GM21515 (cell line): ENCODE results near the gene ZMYM4.

Experiments
- ATAC-seq: cut with Tn5 transposase; IDR thresholded peaks from one replicate; pipeline ENCODE4 v1.9.1; 2021; ENCODE audit not compliant: unreplicated experiment

The ZMYM4 gene

DNA sequence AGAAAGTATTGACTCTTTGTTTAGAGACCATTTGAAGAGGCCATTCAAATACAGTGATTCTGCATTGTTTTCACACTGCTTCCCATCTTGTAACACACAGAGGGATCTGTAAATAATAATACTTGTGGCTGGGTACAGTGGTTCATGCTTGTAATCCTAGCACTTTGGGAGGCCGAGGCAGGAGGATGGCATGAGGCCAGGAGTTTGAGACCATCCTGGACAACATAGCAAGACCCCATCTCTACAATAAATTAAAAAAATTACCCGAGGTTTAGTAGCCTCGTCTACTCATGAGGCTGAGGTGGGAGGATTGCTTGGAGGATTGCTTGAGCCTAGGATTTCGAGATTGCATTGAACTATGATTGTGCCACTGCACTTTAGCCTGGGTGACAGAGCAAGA lies 5.7 kb downstream of the ZMYM4 start:
- no peak for ATAC-seq

DNA sequence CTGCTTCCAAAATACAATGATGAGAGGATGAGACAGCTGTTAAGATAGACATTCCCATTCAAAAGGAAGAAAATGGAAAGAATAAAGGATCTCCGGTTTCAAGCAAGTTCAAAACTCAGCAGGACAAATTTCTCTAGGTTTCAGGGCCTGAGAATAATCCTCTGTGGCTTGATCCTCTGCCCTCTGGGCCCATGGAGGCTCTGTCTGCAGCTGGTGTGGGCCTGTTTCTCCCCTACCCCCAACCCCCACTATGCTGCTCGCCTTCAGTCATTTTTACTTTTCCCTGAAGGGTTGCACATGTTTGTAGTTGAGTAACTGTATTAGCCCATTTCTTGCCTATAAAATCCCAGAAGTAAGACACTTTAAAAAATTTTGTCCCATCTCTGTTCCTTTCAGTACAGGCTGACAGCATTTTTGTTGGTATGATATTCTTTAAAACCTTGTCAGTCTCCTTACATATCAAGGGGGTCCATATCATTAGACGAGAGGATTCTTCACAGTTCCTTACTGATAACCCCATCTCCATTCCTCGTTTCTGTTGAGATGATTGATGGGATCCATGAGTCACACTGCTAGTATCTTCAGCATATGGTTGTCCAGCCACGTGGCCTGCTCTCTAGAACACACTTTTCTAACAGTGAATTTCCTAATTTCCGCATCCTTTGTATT lies 10.5 kb downstream of the ZMYM4 start:
- no peak for ATAC-seq

DNA sequence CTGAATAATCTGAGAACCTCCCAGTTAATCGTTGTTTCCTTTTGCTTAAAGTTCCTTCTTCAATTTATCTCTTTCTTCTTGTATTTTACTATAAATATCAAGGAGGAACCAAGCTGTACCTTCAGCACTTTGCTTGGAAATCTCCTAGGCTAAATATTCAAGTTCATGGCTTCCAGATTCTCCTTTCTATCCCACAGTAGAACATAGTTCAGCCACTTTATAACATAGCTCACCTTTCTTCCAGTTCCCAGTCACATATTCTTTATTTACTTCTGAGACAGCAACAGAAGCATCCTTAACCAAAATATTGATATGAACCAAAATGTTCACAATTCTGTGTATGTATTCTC lies 11.0 kb downstream of the ZMYM4 start:
- ATAC-seq, result no peak

DNA sequence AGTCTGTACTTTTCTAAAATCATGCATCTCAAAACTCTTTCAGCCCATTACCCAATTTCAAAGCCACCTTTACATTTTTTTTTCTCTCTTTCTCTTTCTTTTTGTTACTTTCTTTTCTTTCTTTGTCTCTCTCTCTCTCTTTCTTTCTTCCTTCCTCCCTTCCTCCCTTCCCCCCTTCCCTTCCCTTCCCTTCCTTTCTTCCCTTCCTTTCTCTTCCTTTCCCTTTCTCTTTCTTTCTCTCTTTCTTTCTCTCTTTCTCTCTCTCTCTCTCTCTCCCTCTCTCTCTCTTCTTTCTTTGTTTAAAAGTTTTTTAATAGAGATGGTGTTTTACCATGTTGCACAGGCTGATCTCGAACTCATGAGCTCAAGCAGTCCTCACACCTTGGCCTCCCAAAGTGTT lies 11.5 kb downstream of the ZMYM4 start:
- ATAC-seq, result no peak

DNA sequence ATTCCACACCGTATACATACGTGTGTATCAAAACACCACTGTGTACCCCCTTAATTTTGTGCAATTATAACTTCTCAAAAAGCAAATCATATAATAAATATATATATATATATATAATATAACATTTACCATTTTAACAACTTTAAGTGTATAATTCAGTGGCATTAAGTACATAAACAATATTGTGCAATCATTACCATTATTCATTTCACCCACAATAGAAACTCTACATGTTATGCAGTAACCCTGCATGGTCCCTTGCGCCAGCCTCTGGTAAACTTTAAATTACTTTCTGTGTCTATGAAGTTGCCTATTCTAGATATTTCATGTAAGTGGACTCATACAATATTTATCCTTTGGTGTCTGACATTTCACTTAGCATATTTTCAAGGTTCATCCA lies 13.1 kb downstream of the ZMYM4 start:
- ATAC-seq, result no peak

DNA sequence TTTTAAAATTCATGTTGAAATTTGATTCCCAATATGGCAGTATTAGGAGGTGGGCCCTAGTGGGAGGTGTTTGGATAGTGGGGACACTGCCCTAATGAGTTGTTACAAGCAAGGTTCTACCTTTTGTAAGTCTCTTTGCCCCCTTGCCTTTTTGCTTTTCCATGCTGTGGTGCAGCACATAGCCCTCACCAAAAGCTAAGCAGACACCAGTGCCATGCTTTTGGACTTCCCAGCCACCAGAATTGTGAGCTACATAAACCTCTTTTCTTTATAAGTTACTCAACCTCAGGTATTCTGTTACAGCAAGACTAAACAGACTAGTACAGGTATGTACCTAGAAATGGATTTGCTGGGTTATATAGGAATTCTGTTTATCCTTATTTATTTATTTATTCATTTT lies 13.7 kb downstream of the ZMYM4 start:
- no peak for ATAC-seq

DNA sequence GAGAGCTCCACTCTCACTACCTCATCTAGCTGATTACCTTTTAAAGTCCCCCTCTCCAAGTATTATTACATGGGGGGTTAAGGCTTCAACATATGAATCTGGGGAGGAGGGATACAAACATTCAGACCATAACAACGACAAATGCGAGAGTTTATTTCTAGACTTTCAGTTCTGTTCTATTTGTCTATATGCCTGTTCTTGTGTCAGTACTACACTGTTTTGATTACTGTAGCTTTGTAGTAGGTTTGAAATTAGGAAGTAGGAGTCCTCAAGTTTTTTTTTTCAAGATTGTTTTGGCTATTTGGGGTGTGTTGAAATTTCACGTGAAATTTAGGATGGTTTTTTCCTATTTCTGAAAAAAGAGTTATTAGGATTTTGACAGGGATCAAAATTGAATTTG lies 16.3 kb downstream of the ZMYM4 start:
- no peak for ATAC-seq

DNA sequence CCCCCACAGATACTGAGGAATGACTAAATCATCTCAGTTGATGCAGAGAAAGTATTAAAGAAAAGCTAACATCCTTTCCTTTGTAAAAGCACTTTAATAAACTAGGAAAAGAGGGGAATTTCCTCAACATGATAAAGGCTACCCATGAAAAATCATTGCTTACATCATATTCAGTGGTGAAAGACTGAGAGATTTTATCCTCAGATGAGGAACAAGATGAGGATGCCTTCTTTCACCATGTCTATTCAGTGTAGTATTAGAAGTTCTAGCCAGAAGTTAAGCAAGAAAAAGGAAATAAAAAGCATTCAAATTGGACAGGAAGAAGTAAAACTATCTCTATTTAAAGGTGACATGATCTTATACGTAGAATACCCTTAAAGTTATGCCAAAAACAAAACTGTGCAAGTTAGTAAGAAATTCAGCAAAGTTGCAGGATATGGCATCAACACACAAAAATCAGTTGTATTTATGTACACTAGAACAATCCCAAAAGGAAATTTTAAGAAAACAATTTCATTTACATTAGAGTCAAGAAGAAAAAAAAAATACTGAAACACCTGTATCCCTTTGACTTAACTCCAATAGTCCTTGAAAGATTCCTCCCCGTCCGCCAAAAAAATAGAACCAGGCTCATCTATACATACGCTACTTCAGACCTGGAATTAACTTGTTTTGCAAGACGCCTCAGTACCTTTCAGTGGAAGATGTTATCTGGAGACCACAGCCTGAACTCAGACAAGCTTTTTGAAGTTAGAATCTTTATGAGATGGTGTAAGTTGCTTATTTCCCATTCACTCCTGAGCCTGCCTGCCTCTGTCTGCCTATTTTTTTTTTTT lies 17.5 kb downstream of the ZMYM4 start:
- ATAC-seq, result no peak

DNA sequence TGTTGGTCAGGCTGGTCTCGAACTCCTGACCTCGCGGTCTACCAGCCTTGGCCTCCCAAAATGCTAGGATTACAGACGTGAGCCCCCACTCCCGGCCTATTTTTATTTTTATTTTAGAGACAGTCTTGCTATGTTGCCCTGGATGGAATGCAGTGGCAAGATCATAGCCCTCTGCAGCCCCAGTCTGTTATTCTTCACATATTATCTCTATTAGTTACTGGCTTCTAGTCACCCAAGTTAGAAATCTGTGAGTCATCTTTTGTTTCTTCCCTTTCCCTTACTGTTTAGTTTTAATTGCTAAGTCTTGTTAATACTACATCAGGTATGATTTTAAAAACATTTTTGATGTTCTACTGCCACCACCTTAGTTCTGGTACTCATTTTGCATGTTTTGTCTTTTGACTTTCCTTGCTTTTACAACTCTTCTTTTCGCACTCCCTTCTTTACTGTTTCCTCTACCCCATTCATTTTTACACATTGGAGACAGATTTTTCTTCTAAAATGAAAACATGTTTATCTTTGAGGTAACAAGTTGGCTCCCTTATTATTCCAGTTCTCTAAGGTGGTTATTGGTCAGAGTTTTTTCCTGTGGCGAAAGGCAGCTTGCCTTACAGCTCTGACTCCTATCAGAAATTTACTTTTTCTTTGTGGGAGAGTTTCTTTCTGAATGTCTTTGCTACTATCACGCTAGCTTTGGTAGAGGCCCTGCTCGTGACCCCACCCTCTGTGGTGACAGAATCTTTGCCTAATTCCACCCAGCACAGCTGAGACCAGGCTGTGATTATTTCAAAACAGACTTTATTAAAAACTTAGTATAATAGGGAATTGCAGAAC lies 19.5 kb downstream of the ZMYM4 start:
- no peak for ATAC-seq

DNA sequence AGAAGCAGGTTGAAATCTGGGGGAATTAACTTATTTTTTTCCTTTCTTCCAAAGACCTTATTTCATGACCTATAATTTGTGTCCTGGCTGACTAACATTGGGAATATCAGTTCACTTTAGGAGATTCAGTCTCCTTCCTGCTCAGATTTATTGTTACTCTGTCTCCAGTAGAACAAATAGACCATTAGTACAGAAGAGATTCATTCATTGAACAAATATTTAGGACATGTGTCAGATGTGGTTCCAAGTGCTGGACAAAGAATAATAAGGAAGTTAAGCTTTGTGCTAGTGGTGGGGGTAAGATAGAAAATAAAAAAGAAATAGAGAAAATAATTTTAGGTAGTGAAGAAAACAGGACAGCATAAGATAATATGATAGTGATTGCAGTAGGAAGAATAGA lies 20.3 kb downstream of the ZMYM4 start:
- ATAC-seq, result no peak

DNA sequence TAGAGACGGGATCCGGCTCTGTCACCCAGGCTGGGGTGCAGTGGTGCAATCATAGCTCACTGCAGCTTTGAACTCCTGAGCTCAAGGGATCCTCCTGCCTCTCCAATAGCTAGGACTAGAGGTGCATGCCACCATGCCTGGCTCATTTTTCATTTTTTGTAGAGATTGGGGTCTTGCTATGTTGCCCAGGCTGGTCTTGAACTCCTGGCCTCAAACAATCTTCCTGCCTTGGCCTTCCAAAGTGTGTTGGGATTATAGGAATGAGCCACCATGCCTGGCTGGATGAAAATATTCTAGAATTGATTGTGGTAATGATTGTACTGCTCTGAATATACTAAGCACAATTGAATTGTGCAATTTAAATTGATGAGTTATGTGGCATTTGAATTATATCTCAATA lies 21.9 kb downstream of the ZMYM4 start:
- ATAC-seq, result no peak

DNA sequence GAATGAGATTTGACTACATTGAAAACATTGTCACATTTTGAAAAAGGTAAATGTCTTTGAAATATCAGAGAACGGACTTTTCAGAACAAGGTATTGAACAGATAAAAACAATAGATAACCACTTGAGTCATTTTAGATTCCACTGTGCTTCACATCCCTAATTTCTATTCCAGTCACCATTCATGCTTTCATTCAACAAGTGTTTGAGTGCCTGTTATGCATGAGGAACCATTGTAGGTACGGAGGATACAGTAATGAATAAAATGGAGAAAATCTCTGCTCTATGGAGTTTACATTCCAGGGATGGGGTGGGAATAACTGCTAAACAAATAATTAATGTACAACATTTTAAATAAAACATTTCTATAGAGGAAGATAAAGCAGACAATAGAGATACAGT lies 26.3 kb downstream of the ZMYM4 start:
- no peak for ATAC-seq

DNA sequence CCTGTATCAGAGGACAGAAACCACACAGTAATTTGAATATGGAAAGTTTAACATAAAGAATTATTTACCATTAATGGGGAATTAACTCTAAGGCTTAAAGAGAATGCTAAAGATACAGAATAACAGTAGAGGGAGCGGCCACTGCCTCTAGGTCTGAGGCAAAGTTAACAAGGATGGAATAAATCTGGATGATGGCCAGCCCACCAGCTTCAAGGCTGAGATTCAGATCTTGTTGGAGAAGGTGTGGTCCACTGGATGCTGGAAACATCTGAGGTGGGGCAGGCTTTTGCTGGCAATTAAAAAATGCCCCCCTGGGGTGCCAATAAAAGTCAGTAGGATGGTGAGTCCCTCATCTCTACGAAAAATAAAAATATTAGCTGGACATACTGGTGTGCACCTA lies 29.4 kb downstream of the ZMYM4 start:
- ATAC-seq, result no peak

DNA sequence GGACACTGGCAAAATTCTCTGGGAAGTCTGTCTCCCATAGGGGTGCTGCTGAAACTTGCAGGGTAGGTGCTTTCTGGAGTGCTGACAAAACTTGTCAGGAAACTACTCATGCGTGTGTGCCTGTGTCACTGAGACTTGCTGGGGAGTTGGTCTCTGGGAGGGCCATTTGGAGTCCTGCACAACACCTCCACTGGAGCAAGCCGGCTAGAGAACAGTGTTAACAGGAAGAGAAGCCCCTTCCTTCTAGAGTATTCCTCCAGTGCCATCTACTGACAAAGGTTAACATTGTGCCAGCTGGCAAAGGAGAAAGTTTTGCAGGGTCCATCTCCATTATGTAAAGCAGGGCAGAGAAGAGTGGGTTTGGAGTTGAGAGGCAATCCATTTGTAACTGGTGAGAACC lies 30.0 kb downstream of the ZMYM4 start:
- no peak for ATAC-seq

DNA sequence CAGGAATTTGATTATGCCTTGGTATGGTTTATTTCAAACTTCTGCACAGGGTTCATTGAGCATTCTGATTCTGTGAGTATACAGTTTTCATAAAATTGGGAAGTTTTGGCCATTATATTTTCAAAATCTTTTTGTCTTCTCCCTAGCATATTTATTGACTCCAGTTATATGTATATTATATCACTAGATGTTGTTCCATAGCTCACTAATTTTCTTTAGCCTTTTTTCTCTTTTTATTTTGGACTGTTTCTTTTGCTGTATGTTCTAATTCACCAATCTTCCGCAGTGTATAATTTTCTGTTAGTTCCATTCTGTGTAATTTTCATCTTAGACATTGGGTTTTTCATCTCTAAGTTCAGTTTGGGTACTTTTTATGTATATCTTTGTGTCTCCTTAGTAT lies 31.9 kb downstream of the ZMYM4 start:
- no peak for ATAC-seq

DNA sequence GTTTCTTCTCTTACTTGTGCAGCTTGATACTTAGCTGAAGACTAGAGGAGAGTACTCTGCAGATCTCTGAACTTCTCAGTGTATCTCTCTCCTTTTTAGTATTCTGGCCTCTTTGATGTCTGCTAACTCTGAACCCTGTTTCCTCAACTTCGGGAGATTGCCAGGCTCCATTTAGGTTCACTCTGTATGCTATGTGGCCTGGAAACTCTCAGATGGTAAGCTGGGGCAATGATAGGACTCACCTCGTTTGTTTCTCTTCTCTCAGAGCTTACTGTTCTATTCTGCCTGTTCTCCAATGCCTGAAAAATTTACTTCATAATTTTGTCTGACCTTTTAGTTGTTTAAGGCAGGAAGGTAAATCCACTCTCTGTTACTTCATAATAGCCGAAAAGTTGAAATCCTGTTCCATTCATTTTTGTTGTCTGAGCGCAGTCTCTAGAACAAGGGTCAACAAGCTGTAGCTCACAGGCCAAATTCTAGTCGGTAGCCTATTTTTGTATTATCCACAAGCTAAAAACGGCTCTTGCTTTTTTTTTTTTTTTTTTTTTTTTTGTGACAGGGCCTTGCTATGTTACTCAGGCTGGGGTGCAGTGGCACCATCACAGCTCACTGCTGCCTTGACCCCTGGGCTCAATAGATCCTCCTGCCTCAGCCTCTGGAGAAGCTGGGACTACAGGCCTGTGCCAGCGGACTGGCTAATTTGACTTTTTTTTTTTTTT lies 33.3 kb downstream of the ZMYM4 start:
- no peak for ATAC-seq

DNA sequence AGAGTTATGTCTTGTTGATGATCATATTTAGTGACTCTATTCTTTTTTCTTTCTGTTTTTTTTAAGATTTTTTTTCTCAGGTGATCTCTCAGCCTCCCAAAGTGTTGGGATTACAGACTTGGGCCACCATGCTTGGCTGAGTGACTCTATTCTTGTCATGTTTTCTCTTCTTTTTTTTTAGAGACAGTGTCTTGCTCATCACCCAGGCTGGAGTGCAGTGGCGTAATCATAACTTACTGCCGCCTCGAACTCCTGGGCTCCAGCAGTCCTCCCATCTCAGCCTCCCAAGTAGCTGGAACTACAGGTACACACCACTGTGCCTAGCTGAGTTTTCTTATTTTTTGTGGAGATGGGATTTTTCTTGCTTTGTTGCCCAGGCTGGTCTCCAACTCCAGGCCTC lies 36.9 kb downstream of the ZMYM4 start:
- ATAC-seq, result no peak

DNA sequence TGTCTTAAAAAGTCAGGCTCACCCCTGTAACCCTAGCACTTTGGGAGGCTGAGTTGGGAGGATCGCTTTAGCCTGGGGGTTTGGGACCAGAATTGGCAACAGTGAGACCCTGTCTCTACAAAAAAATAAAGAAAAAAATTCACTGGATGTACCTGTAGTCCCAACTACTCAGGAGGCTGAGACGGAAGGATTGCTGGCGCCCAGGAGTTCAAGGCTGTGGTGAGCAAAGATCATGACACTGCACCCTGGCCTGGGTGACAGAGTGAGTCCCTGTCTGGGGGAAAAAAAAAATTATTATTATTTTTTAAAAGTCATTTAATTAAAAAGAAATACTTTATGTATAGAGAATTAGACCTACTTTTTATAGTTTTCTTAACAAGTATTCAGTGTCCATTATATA lies 47.1 kb downstream of the ZMYM4 start:
- no peak for ATAC-seq

DNA sequence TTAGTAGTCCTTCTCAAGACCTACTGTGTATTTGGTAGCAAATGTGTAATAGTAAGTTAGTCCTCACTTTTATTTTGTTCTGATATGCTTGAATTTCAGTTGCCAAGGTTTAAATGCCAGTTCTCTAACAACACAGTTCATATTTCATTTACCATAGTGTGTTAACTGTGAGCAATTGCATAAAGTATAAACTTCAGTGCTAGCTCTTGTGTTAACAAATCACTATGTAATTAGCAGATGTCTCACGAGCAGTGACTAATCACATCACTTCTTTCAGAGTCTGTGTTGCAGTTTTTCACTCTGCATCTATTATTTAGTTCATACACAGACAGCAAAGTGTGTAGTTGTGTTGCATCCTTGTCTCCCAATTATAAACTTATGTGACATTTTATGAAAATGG lies 47.8 kb downstream of the ZMYM4 start:
- no peak for ATAC-seq

DNA sequence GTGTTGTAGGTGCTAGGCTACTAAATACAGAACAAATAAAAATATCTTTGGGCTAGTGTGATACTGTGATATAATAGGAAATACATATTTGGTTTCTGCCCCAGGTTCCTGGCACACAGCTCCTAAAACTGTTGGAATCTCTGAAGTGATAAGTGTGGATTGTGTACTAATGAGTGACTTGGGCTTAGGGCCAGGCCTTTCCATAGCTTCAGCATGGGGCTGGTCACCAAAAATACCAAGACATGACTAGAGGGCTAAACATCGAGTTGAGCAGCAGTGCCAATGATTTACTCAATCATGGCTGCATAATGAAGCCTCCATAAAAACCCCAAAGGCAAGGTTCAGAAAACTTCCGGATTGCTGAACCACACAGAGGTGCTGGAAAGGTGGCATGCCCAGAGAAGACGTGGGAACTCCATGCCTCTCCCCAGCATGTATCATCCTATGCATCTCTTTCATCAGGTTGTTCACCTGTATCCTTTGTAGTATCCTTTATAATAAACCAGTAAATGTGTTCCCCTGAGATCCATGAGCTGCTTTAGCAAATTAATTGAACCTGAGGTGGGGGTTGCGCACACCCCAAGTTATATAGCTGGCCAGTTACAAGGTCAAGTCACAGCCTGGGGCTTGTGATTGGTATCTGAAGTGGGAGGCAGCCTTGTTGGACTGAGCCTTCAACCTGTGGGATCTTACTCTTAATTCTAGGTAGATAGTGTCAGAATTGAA lies 51.6 kb downstream of the ZMYM4 start:
- no peak for ATAC-seq

DNA sequence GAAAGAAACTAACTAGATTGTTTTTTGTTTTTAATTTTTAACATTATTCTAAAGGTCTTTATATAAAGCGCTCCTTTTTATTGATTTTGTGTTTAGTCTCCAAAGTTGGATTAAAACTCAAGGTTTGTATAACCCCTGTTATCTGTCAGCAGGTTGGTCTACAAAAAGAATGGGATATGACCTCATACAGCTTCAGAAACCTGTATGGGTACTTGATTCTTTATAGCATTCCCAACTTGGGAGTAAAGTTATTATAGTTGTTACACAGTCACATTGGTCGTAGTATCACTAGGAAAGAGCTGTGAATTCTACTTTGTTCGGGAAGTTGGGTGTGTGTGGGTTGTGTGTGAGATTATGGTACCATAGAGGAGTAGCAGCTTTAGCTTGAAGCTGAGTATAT lies 52.4 kb downstream of the ZMYM4 start:
- no peak for ATAC-seq
